HepG2 (cell line): ENCODE data around the gene CCDC73. TPM values are rescaled to one million over a fixed set of nuclear protein-coding genes. Genes with fewer than 3 reads are reported as not detected.

Experiments used
- AHR ChIP-seq: IDR thresholded peaks from 2 replicates; pipeline ENCODE4 v1.6.1; 2018; ENCODE audit warnings: missing genetic modification reagents, missing compliant biosample characterization
- DPF2 ChIP-seq: sonication (generic); formaldehyde crosslinking; IDR thresholded peaks from 2 replicates; pipeline ENCODE4 v1.4.0; 2020; ENCODE audit warnings: mild to moderate bottlenecking, low read depth, missing genetic modification reagents, borderline replicate concordance
- ELK4 ChIP-seq: sonication (generic); formaldehyde crosslinking; IDR thresholded peaks from 2 replicates; pipeline ENCODE4 v1.9.0; 2021; ENCODE audit warnings: missing genetic modification reagents, borderline replicate concordance
- HDAC2 ChIP-seq: sonication (generic); formaldehyde crosslinking; IDR thresholded peaks from 2 replicates; pipeline ENCODE4 v1.4.0; 2020; ENCODE audit warnings: missing genetic modification reagents
- MNT ChIP-seq: fragments of 450-650 bp; IDR thresholded peaks from 2 replicates; pipeline ENCODE4 v1.6.1; 2016
- MYPOP ChIP-seq: sonication (generic); formaldehyde crosslinking; IDR thresholded peaks from 2 replicates; pipeline ENCODE4 v1.8.1; 2023; ENCODE audit warnings: mild to moderate bottlenecking, moderate library complexity, missing genetic modification reagents
- NFATC3 ChIP-seq: sonication (generic); formaldehyde crosslinking; IDR thresholded peaks from 2 replicates; pipeline ENCODE4 v1.5.1; 2020; ENCODE audit warnings: mild to moderate bottlenecking, missing genetic modification reagents
- NKX3-1 ChIP-seq: sonication (generic); formaldehyde crosslinking; IDR thresholded peaks from 2 replicates; pipeline ENCODE4 v1.5.0; 2020; ENCODE audit warnings: missing genetic modification reagents
- PAXIP1 ChIP-seq: sonication (generic); formaldehyde crosslinking; conservative IDR thresholded peaks from 2 replicates; pipeline ENCODE4 v1.4.0; 2020; ENCODE audit warnings: mild to moderate bottlenecking, missing genetic modification reagents, moderate library complexity
- RXRA ChIP-seq: sonication (generic); formaldehyde crosslinking; IDR thresholded peaks from 2 replicates; pipeline ENCODE4 v1.5.1; 2020; ENCODE audit warnings: missing genetic modification reagents
- SAP130 ChIP-seq: IDR thresholded peaks from 2 replicates; pipeline ENCODE4 v1.6.1; 2016; ENCODE audit warnings: low read depth
- SP4 ChIP-seq: sonication (generic); formaldehyde crosslinking; IDR thresholded peaks from 2 replicates; pipeline ENCODE4 v1.8.1; 2023; ENCODE audit warnings: mild to moderate bottlenecking, missing genetic modification reagents
- ZEB1 ChIP-seq: IDR thresholded peaks from 2 replicates; pipeline ENCODE4 v1.6.1; 2012; ENCODE audit warnings: mild to moderate bottlenecking, low read depth, inconsistent platforms; ENCODE audit not compliant: insufficient replicate concordance
- ZFP36 ChIP-seq: fragments of 150-350 bp; IDR thresholded peaks from 2 replicates; pipeline ENCODE4 v1.6.1; 2018; ENCODE audit warnings: borderline replicate concordance, low read length, low read depth; ENCODE audit not compliant: partially characterized antibody
- ZNF17 ChIP-seq: sonication (generic); formaldehyde crosslinking; IDR thresholded peaks from 2 replicates; pipeline ENCODE4 v1.5.0; 2020; ENCODE audit warnings: mild to moderate bottlenecking, missing genetic modification reagents
- ZNF558 ChIP-seq: sonication (generic); formaldehyde crosslinking; IDR thresholded peaks from 2 replicates; pipeline ENCODE4 v1.9.0; 2022; ENCODE audit warnings: mild to moderate bottlenecking, missing genetic modification reagents, borderline replicate concordance
- ZNF564 ChIP-seq: sonication (generic); formaldehyde crosslinking; IDR thresholded peaks from 2 replicates; pipeline ENCODE4 v1.8.1; 2023; ENCODE audit warnings: mild to moderate bottlenecking, missing genetic modification reagents
- ZNF589 ChIP-seq: sonication (generic); formaldehyde crosslinking; conservative IDR thresholded peaks from 2 replicates; pipeline ENCODE4 v1.8.0; 2022; ENCODE audit warnings: mild to moderate bottlenecking, moderate library complexity, missing genetic modification reagents
- ZNF605 ChIP-seq: sonication (generic); formaldehyde crosslinking; IDR thresholded peaks from 2 replicates; pipeline ENCODE4 v1.8.0; 2022; ENCODE audit warnings: mild to moderate bottlenecking, missing genetic modification reagents
- polyA plus RNA-seq, 8 experiments: library from polyadenylated mRNA; depleted of rRNA in 3 of 8; stranded (reverse) in 7 of 8; unstranded in 1 of 8; fragments of >200 nt; fragmentation: Illumina TruSeq in 4 of 8; extraction: Trizol in 4 of 8; gene quantifications; 2 replicates each; pipeline versions ENCODE4 v1.2.1 to v1.2.3, GENCODE V29; 2011 to 2016; ENCODE audit warnings: low read depth in 4 of 8, missing spikeins in 1 of 8, mixed read lengths in 1 of 8; ENCODE audit not compliant: insufficient read depth in 1 of 8
- total RNA-seq, 5 experiments: library from RNA; depleted of rRNA; stranded (reverse); fragments of >200 nt; fragmentation: Illumina TruSeq; extraction: Trizol; gene quantifications; 2 replicates each; pipeline ENCODE4 v1.2.3, GENCODE V29; 2016; ENCODE audit warnings: low read depth in 1 of 5

CCDC73 gene
- total and polyA plus RNA-seq, 2 of the 13 experiments (the other 11 are each of a cell fraction or from before 2014, with no cell fraction given) = 0.01 to 0.11 TPM

- TF ChIP-seq MYPOP (CRISPR knock-in tag) (peak; percentile 72; the same call in 1 of the 2 replicates), DPF2 (CRISPR knock-in tag) (no peak), SAP130 (no peak; the same call in 1 of the 2 replicates), ZNF589 (CRISPR knock-in tag) (no peak), ZEB1 (peak; percentile 70), PAXIP1 (CRISPR knock-in tag) (no peak), HDAC2 (0 out of 2 replicates have a peak, but pooled peaks have one; percentile 8), ZNF564 (CRISPR knock-in tag) (no peak; the same call in 1 of the 2 replicates), AHR (no peak), ZNF605 (CRISPR knock-in tag) (no peak), ZNF17 (CRISPR knock-in tag) (no peak), MNT (no peak), ZNF558 (CRISPR knock-in tag) (no peak), SP4 (0 out of 2 replicates have a peak, but pooled peaks have one; percentile 31), ZFP36 (no peak), NKX3-1 (CRISPR knock-in tag) (no peak), ELK4 (no peak), RXRA (CRISPR knock-in tag) (0 out of 2 replicates have a peak, but pooled peaks have one; percentile 14), NFATC3 (no peak)
These were observed 35.4 kb upstream of the CCDC73 start, which contains the start of gene PRRG4 (continued) for GRCh38 chr11:32829680-32830412.
